Measurements from ENCODE around the gene XXYLT1. TPM values are rescaled to one million over a fixed set of nuclear protein-coding genes. Genes with fewer than 3 reads are reported as not detected.
"Not testable (repeated sequence)": the region's sequence is repeated elsewhere in the genome, so short reads cannot be mapped to it uniquely, and the experiment has no call there.

XXYLT1 gene
- total RNA-seq, 4 donors from 2014 or later = 14.1 to 23.7 (median 15.4) TPM

DNA sequence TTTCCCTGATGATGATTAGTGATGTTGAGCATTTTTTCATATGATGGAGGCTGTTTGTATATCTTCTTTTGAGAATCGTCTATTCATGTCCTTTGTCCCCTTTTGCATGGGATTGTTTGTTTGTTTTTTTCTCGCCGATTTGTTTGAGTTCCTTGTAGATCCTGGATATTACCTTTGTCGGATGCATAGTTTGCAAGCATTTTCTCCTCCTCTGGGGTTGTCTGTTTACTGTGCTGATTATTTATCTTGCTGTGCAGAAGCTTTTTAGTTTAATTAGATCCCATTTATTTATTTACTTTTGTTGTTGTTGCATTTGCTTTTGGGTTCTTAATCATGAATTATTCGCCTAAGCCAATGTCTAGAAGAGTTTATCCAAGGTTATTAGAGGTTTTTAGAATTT is 232.8 kb downstream of the XXYLT1 start:
- H3K9me3 ChIP-seq = no peaks in the 10 kb centered on the region
- H3K27me3 ChIP-seq = no peaks in the 10 kb centered on the region
- no peak overlapping the region for H3K27ac ChIP-seq
- H3K36me3 ChIP-seq = no peaks in the 10 kb centered on the region
- no peak for TF ChIP-seq CTCF (IDR thresholded peaks at IDR 0.05)
- TF ChIP-seq POLR2A (IDR thresholded peaks at IDR 0.05) = no peak
- intact Hi-C loops (cut with DNase I) = no loop called here
- WGBS, 2 donors = 75 to 83% methylated on average over 5 of the region's 5 CpGs
- DNase-seq = no peak
- H3K4me1 ChIP-seq = peaks cover 5 to 35% (median 11%) of the 10 kb centered on the region in 3 donors
- H3K4me3 ChIP-seq = no peak overlapping the region

DNA sequence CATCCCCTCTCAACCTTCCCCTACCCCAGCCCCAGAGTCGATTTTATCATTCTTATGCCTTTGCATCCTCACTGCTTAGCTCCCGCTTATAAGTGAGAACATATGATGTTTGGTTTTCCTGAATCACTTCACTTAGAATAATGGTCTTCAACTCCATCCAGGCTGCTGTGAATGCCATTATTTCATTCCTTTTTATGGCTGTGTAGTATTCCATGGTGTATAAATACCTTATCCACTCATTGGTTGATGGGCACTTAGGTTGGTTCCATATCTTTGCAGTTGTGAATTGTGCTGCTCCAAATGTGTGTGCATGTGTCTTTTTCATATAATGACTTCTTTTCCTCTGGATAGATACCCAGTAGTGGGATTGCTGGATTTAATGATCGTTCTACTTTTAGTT is 233.4 kb downstream of the XXYLT1 start:
- WGBS, 2 donors = 92 to 94% methylated on average over 3 of the region's 3 CpGs
- DNase-seq; H3K4me3 ChIP-seq; H3K27ac ChIP-seq; intact Hi-C loops (cut with DNase I); H3K36me3 ChIP-seq; H3K9me3 ChIP-seq; H3K27me3 ChIP-seq: not testable (repeated sequence)
- peaks cover 11 to 40% (median 17%) of the 10 kb centered on the region in 3 donors for H3K4me1 ChIP-seq

GRCh38 chr3:195036974-195037373 is 234.0 kb downstream of the XXYLT1 start:
- Histone ChIP-seq H3K4me3 (no peak overlapping the region), H3K36me3 (no peaks in the 10 kb centered on the region), H3K27me3 (no peaks in the 10 kb centered on the region), H3K27ac (no peak overlapping the region), H3K9me3 (no peaks in the 10 kb centered on the region), H3K4me1 (peaks cover 13 to 47% (median 23%) of the 10 kb centered on the region in 3 donors)
- no peak for TF ChIP-seq POLR2A (IDR thresholded peaks at IDR 0.05)
- TF ChIP-seq CTCF (IDR thresholded peaks at IDR 0.05) = no peak
- intact Hi-C loops (cut with DNase I) = no loop called here
- no peak for DNase-seq
- WGBS, 2 donors = 80 to 88% methylated on average over 5 of the region's 5 CpGs

DNA sequence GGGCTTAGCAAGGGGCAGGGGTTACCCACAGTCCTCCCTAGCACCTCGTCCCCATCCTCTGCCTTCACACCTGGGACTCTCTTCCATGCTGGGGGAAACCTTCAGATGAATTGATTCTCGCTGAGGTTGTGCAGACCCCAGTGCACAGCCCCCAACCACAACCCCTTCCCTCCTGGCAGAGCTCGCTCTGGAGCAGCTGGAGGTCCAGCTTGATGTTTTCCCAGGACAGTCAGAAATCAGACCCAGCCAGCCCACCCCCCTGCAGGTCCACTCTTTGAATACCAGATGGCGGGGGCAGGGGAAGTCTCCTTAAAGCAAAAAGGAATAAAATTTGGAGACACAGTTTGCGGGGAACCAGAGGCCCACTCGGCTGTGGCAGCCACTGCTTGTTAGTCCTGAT is 234.4 kb downstream of the XXYLT1 start:
- intact Hi-C loops (cut with DNase I) = no loop called here
- no peak for TF ChIP-seq CTCF (IDR thresholded peaks at IDR 0.05)
- TF ChIP-seq POLR2A (IDR thresholded peaks at IDR 0.05) = no peak
- Histone ChIP-seq H3K27me3 (no peaks in the 10 kb centered on the region), H3K36me3 (no peaks in the 10 kb centered on the region), H3K4me1 (peaks cover 17 to 51% (median 27%) of the 10 kb centered on the region in 3 donors), H3K4me3 (no peak overlapping the region), H3K27ac (no peak overlapping the region), H3K9me3 (no peaks in the 10 kb centered on the region)
- 89 to 96% methylated on average over 3 to 5 of the region's 6 CpGs for WGBS, 2 donors
- no peak for DNase-seq

- intact Hi-C loops (cut with DNase I) = no loop called here
- Histone ChIP-seq H3K9me3 (no peaks in the 10 kb centered on the region), H3K4me3 (no peak overlapping the region), H3K4me1 (peaks cover 21 to 53% (median 31%) of the 10 kb centered on the region in 3 donors), H3K27me3 (no peaks in the 10 kb centered on the region), H3K27ac (no peak overlapping the region), H3K36me3 (no peaks in the 10 kb centered on the region)
- no peak for DNase-seq
- no peak for TF ChIP-seq CTCF (IDR thresholded peaks at IDR 0.05)
- no peak for TF ChIP-seq POLR2A (IDR thresholded peaks at IDR 0.05)
- 70 to 86% methylated on average over 10 to 13 of the region's 17 CpGs for WGBS, 2 donors
Observed at GRCh38 chr3:195036203-195036505, 234.8 kb downstream of the XXYLT1 start.
